ENCODE results near the gene KLHL26. TPM values are rescaled to one million over a fixed set of nuclear protein-coding genes. Genes with fewer than 3 reads are reported as not detected.

KLHL26 gene
- total RNA-seq, 1 experiment from 2014 or later, result 17.1 TPM

- TF ChIP-seq POLR2AphosphoS5 (IDR thresholded peaks at IDR 0.05; ENCODE audit: low read depth, low read length), result no peak
- TF ChIP-seq EZH2phosphoT487 (IDR thresholded peaks at IDR 0.05; ENCODE audit: borderline replicate concordance), result no peak
- TF ChIP-seq POLR2A (IDR thresholded peaks at IDR 0.05; ENCODE audit: borderline replicate concordance, extremely low read depth, insufficient read depth, insufficient read length), result no peak
- TF ChIP-seq ATF3 (IDR thresholded peaks at IDR 0.05), result no peak
- TF ChIP-seq TCF7L2 (IDR thresholded peaks at IDR 0.05; ENCODE audit: borderline replicate concordance, extremely low read depth, insufficient read depth, insufficient read length), result no peak
- TF ChIP-seq JUND (IDR thresholded peaks at IDR 0.05), result no peak
- TF ChIP-seq CEBPB (IDR thresholded peaks at IDR 0.05; ENCODE audit: low read depth), result no peak
- no peak for TF ChIP-seq SRF (IDR thresholded peaks at IDR 0.05; ENCODE audit: low read depth)
- no peak for TF ChIP-seq EZH2 (IDR thresholded peaks at IDR 0.05)
- TF ChIP-seq ZNF274 (IDR thresholded peaks at IDR 0.05; ENCODE audit: low read depth, low read length), result no peak
- no peak for TF ChIP-seq CTCF (IDR thresholded peaks at IDR 0.05 in 2 of 3, conservative IDR thresholded peaks at IDR 0.05 in 1 of 3; ENCODE audit: borderline replicate concordance in 1 of 3, insufficient read depth in 1 of 3, low read depth in 2 of 3, low read length in 2 of 3)
- TF ChIP-seq CBX3 (IDR thresholded peaks at IDR 0.05; ENCODE audit: low read depth), result no peak
- TF ChIP-seq REST (IDR thresholded peaks at IDR 0.05; ENCODE audit: low read depth), result no peak
- TF ChIP-seq SP1 (IDR thresholded peaks at IDR 0.05; ENCODE audit: low read depth), result no peak
- TF ChIP-seq YY1 (IDR thresholded peaks at IDR 0.05; ENCODE audit: extremely low read depth, insufficient replicate concordance, low read depth, low read length), result no peak
- TF ChIP-seq SIN3A (IDR thresholded peaks at IDR 0.05; ENCODE audit: low read depth), result no peak
- TF ChIP-seq RAD21 (IDR thresholded peaks at IDR 0.05; ENCODE audit: low read depth), result no peak
- TF ChIP-seq ZBTB33 (IDR thresholded peaks at IDR 0.05; ENCODE audit: extremely low read depth, insufficient replicate concordance, low read length), result no peak
- Histone ChIP-seq H3K9me2 (ENCODE audit: insufficient read depth) (no peaks in the 10 kb centered on the region), H3K9ac (ENCODE audit: low read length) (no peak overlapping the region), H3K9me3 (ENCODE audit: control insufficient read depth in 1 of 2, insufficient read depth in 1 of 2, low read depth in 1 of 2, low read length in 2 of 2) (no peaks in the 10 kb centered on the region), H3K4me1 (ENCODE audit: control insufficient read depth in 1 of 2, insufficient read depth in 2 of 2, low read length in 2 of 2) (peaks cover 15 to 31% of the 10 kb centered on the region in 2 experiments; a peak in 3 of 4 replicates), H4K20me1 (ENCODE audit: insufficient read depth) (no peaks in the 10 kb centered on the region), H3K4me3 (replicated peaks in 1 of 2; ENCODE audit: low read depth in 1 of 2, low read length in 2 of 2) (no peak overlapping the region), H3K27me3 (ENCODE audit: insufficient read depth, low read length) (no peaks in the 10 kb centered on the region), H3K4me2 (ENCODE audit: low read length) (no peak overlapping the region), H3K36me3 (ENCODE audit: control insufficient read depth in 1 of 2, insufficient read depth in 2 of 2, low read length in 2 of 2) (0 out of 4 replicates have a peak, but pooled peaks cover 0 to 4% of the 10 kb centered on the region in 2 experiments), H2AFZ (ENCODE audit: low read depth, low read length, poor library complexity, severe bottlenecking) (no peak overlapping the region), H3K79me2 (ENCODE audit: insufficient read depth, low read length) (no peaks in the 10 kb centered on the region; the same call in 1 of the 2 replicates), H3K27ac (ENCODE audit: low read depth, low read length) (no peak overlapping the region)
- ChIA-PET CTCF (no interaction called here), POLR2A (interaction anchor here (0.6 kb wide), 1 partner anchor 252 kb away, joined by 3 read pairs; no protein-coding TSS in a partner anchor), RAD21 (ENCODE audit: low non-redundant PET in 1 of 2, low total read pairs in 2 of 2, uncharacterized antibody in 2 of 2, unreplicated experiment in 2 of 2) (interaction anchor here in 1 of 2 experiments (0.6 kb wide), 1 partner anchor 49 kb away, joined by 3 read pairs; no protein-coding TSS in a partner anchor)
- no peak for DNase-seq (ENCODE audit: low read depth, low spot score)
- intact Hi-C loops (cut with micrococcal nuclease), result no loop called here
- BruUV-seq (replicated peaks), result no TSS peak
- no peak for ATAC-seq
Measured at GRCh38 chr19:18595475-18595874, 41.4 kb upstream of the KLHL26 start.

Data from HCT116 (cell line).